PC-9 (cell line): ENCODE measurements around the gene STH.

ENCODE experiments used
- CTCF ChIP-seq: fragments of 200-600 bp; sonication (generic); conservative IDR thresholded peaks from 2 replicates; pipeline ENCODE4 v1.6.1; 2017; ENCODE audit warnings: mixed run types, antibody characterized with exemption, mild to moderate bottlenecking, moderate library complexity
- EZH2 ChIP-seq: fragments of 200-600 bp; sonication (generic); IDR thresholded peaks from 2 replicates; pipeline ENCODE4 v1.8.0; 2017; ENCODE audit warnings: antibody characterized with exemption, low read depth

- TF ChIP-seq EZH2 (no peak), CTCF (no peak)
These were observed 13.0 kb upstream of the STH start for GRCh38 chr17:45986056-45986455.
